PC-9 (cell line): ENCODE data around the gene GNGT1.

ENCODE experiments used
- EZH2 ChIP-seq: fragments of 200-600 bp; sonication (generic); IDR thresholded peaks from 2 replicates; pipeline ENCODE4 v1.8.0; 2017; ENCODE audit warnings: antibody characterized with exemption, low read depth
- TF ChIP-seq, protein P1 (sequence below): fragments of 200-600 bp; sonication (generic); conservative IDR thresholded peaks from 2 replicates; pipeline ENCODE4 v1.6.1; 2017; ENCODE audit warnings: mixed run types, antibody characterized with exemption, mild to moderate bottlenecking, moderate library complexity

DNA sequence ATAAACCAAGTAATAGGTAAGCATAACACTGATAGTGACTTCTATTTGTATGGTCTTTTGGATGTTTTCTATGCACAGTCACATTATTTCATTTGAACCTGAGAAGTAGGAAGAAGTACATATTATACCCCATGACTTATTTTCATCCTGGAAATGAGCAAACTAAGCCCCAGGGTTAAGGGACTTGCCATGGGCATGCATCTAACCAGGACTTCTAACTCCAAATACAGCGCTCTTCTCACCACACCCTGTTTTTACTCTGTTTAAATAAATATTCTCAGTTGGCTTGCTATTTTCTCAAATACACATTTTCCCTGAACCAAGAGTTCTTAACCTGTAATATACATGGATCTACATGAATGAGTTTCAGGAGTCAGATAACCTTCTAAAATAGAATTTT is 31.5 kb downstream of the GNGT1 start:
- TF ChIP-seq, protein P1, sequence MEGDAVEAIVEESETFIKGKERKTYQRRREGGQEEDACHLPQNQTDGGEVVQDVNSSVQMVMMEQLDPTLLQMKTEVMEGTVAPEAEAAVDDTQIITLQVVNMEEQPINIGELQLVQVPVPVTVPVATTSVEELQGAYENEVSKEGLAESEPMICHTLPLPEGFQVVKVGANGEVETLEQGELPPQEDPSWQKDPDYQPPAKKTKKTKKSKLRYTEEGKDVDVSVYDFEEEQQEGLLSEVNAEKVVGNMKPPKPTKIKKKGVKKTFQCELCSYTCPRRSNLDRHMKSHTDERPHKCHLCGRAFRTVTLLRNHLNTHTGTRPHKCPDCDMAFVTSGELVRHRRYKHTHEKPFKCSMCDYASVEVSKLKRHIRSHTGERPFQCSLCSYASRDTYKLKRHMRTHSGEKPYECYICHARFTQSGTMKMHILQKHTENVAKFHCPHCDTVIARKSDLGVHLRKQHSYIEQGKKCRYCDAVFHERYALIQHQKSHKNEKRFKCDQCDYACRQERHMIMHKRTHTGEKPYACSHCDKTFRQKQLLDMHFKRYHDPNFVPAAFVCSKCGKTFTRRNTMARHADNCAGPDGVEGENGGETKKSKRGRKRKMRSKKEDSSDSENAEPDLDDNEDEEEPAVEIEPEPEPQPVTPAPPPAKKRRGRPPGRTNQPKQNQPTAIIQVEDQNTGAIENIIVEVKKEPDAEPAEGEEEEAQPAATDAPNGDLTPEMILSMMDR, result no peak
- TF ChIP-seq EZH2, result no peak
